ENCODE measurements around the gene ZNF275. TPM values are rescaled to one million over a fixed set of nuclear protein-coding genes. Genes with fewer than 3 reads are reported as not detected.

The ZNF275 gene
- 4.9 and 5.1 TPM in 2 replicates for total RNA-seq

GRCh38 chrX:153333821-153334653 lies at the start of gene ZNF275:
ZNF275 (plus strand) TSS chrX:153334153; CDS start chrX:153336680, 2,527 bp downstream.

GRCh38 chrX:153321381-153322124 lies 12.4 kb upstream of the ZNF275 start, which contains the start of gene PNMA6F:
PNMA6F (minus strand) TSS chrX:153321767; CDS start chrX:153320674, 1,093 bp downstream.

GRCh38 chrX:153401133-153401764 lies 67.3 kb downstream of the ZNF275 start, which contains the start of gene PNMA6E:
PNMA6E (minus strand) TSS chrX:153401350; CDS start chrX:153398849, 2,501 bp downstream.

Other genes starting within 250 kb of the ZNF275 start
- not detected in 2 replicates for gene MAGEA1, start 154.9 kb upstream of the ZNF275 start, total RNA-seq
- gene PNMA6F, start 12.4 kb upstream of the ZNF275 start, total RNA-seq = not detected in 2 replicates
- gene PNMA6E, start 67.2 kb downstream of the ZNF275 start, total RNA-seq = not detected in 2 replicates
- 0.29 and 0.71 TPM in 2 replicates for gene ZFP92, start 77.3 kb downstream of the ZNF275 start, total RNA-seq
- not detected in 2 replicates for gene TREX2, start 111.9 kb downstream of the ZNF275 start, total RNA-seq
- gene HAUS7, start 136.4 kb downstream of the ZNF275 start, total RNA-seq = 37.2 and 51.6 TPM in 2 replicates
- gene BGN, start 160.8 kb downstream of the ZNF275 start, total RNA-seq = 3.2 and 4.3 TPM in 2 replicates
- gene ATP2B3, start 183.5 kb downstream of the ZNF275 start, total RNA-seq = not detected in 2 replicates

Data from myometrial cell (primary cell).